H1 (cell line): ENCODE measurements around the gene CCT6A. TPM values are rescaled to one million over a fixed set of nuclear protein-coding genes. Genes with fewer than 3 reads are reported as not detected.

Experiments used
- EGR1 ChIP-seq: IDR thresholded peaks from 2 replicates; pipeline ENCODE4 v1.6.1; 2011; ENCODE audit warnings: low read depth, low read length, borderline replicate concordance
- polyA plus RNA-seq, 7 experiments: library from polyadenylated mRNA; depleted of rRNA in 3 of 7; stranded (reverse) in 5 of 7; unstranded in 2 of 7; fragments of >200 nt in 5 of 7; fragments of 200-250 nt in 2 of 7; gene quantifications; 1 replicate in 5 of 7; 2 replicates in 1 of 7; 4 replicates in 1 of 7; pipeline versions ENCODE4 v1.2.1 to v1.2.3, GENCODE V29; 2011 to 2013; ENCODE audit warnings: missing spikeins in 2 of 7, mixed read lengths in 2 of 7
- total RNA-seq: library from RNA; stranded (reverse); fragmentation: NEBNext Ultra II Directional; extraction: Animal tissue kit (Norgen Biotek cat#: 25700); gene quantifications from 2 replicates; pipeline ENCODE4 v1.2.1, GENCODE V29; 2021

CCT6A gene
- total and polyA plus RNA-seq, 2 of the 8 experiments (the other 6 are each of a cell fraction or from before 2014, with no cell fraction given): 201 to 272 TPM

GRCh38 chr7:56106108-56107073 lies 54.8 kb downstream of the CCT6A start, which contains the start of gene CHCHD2 (continued):
- no peak for TF ChIP-seq EGR1
- TF ChIP-seq, all 59 proteins: peak for 13
